OCI-LY7 (cell line): ENCODE results near the gene DDX42. TPM values are rescaled to one million over a fixed set of nuclear protein-coding genes. Genes with fewer than 3 reads are reported as not detected.

Source experiments
- BruUV-seq: library from RNA; stranded (reverse); fragments of 400-500 nt; replicated peaks from 2 replicates; lab custom pipeline; 2021; lab: Mats Ljungman, UMichigan
- CTCF ChIA-PET: fragments of 300-600 bp; sonication (Branson Sonifier 250); formaldehyde crosslinking; loops from one replicate; lab custom pipeline; 2022; ENCODE audit warnings: antibody characterized with exemption; ENCODE audit not compliant: unreplicated experiment; lab: Charles Lee
- POLR2A ChIA-PET: fragments of 300-600 bp; sonication (Branson Sonifier 250); formaldehyde crosslinking; loops from one replicate; lab custom pipeline; 2022; ENCODE audit warnings: antibody characterized with exemption; lab: Charles Lee
- DNase-seq: peaks from one replicate; pipeline ENCODE4 v3.0.0-alpha.2; 2015; ENCODE audit warnings: low spot score
- H2AFZ ChIP-seq: fragments of 200-600 bp; sonication (generic), shearing (Covaris generic); 2 replicates; pipeline ENCODE4 v1.6.1; 2014; ENCODE audit warnings: mild to moderate bottlenecking, antibody characterized with exemption, low read length, moderate library complexity
- H3K27ac ChIP-seq: fragments of 200-600 bp; sonication (generic); 2 replicates; pipeline ENCODE4 v1.5.1; 2014; ENCODE audit warnings: mixed run types, low read depth, mild to moderate bottlenecking, moderate library complexity, low read length, inconsistent platforms; ENCODE audit not compliant: poor library complexity, severe bottlenecking
- H3K36me3 ChIP-seq: fragments of 200-600 bp; sonication (generic); 2 replicates; pipeline ENCODE4 v1.6.1; 2014; ENCODE audit warnings: mild to moderate bottlenecking, antibody characterized with exemption, low read length, moderate library complexity, mixed read lengths; ENCODE audit not compliant: insufficient read depth
- H3K4me1 ChIP-seq: fragments of 200-600 bp; sonication (generic); 2 replicates; pipeline ENCODE4 v1.5.1; 2014; ENCODE audit warnings: mild to moderate bottlenecking, low read length; ENCODE audit not compliant: insufficient read depth, poor library complexity, severe bottlenecking
- H3K4me2 ChIP-seq: fragments of 200-600 bp; sonication (generic); 2 replicates; pipeline ENCODE4 v1.6.1; 2014; ENCODE audit warnings: mild to moderate bottlenecking, low read length
- H3K4me3 ChIP-seq: fragments of 200-600 bp; sonication (generic); 2 replicates; pipeline ENCODE4 v1.5.1; 2014; ENCODE audit warnings: mild to moderate bottlenecking, low read depth, low read length; ENCODE audit not compliant: poor library complexity, severe bottlenecking
- H3K79me2 ChIP-seq: fragments of 200-600 bp; sonication (generic); 2 replicates; pipeline ENCODE4 v1.6.1; 2016; ENCODE audit warnings: low read depth, mild to moderate bottlenecking, low read length, moderate library complexity, mixed read lengths; ENCODE audit not compliant: insufficient read depth
- H3K9me2 ChIP-seq: fragments of 200-600 bp; sonication (generic); 2 replicates; pipeline ENCODE4 v1.6.1; 2016; ENCODE audit warnings: mild to moderate bottlenecking, low read length, mixed read lengths; ENCODE audit not compliant: insufficient read depth
- H3K9me3 ChIP-seq: fragments of 200-600 bp; sonication (generic); 2 replicates; pipeline ENCODE4 v1.6.1; 2014; ENCODE audit warnings: mild to moderate bottlenecking, mixed run types, low read length, mixed read lengths
- H4K20me1 ChIP-seq: fragments of 200-600 bp; sonication (generic); 2 replicates; pipeline ENCODE4 v1.6.1; 2014; ENCODE audit warnings: mild to moderate bottlenecking, antibody characterized with exemption, low read length, moderate library complexity, mixed read lengths; ENCODE audit not compliant: insufficient read depth
- EZH2phosphoT487 ChIP-seq: fragments of 200-600 bp; sonication (generic); IDR thresholded peaks from 2 replicates; pipeline ENCODE4 v1.6.1; 2018; ENCODE audit warnings: low read depth, borderline replicate concordance, mild to moderate bottlenecking, mixed run types, antibody characterized with exemption, low read length, moderate library complexity, mixed read lengths
- intact Hi-C: fragments of 100-400 bp; cut with micrococcal nuclease; formaldehyde crosslinking; loops from one replicate; pipeline ENCODE4 v1.10.0; 2022; ENCODE audit not compliant: unreplicated experiment
- total RNA-seq, 2 experiments: library from RNA; depleted of rRNA in 1 of 2; stranded (reverse); fragments of >200 nt in 1 of 2; shearing (Covaris generic) in 1 of 2; gene quantifications; 2 replicates each; pipeline ENCODE4 v1.2.3, GENCODE V29; 2014 to 2022
- TF ChIP-seq, protein P1 (sequence below): fragments of 200-600 bp; sonication (generic); conservative IDR thresholded peaks from 2 replicates; pipeline ENCODE4 v1.5.1; 2014; ENCODE audit warnings: mild to moderate bottlenecking, antibody characterized with exemption, low read length, moderate library complexity, mixed read lengths

DDX42 gene
- total RNA-seq, 2 experiments from 2014 or later: 85.1 to 145 TPM

DNA sequence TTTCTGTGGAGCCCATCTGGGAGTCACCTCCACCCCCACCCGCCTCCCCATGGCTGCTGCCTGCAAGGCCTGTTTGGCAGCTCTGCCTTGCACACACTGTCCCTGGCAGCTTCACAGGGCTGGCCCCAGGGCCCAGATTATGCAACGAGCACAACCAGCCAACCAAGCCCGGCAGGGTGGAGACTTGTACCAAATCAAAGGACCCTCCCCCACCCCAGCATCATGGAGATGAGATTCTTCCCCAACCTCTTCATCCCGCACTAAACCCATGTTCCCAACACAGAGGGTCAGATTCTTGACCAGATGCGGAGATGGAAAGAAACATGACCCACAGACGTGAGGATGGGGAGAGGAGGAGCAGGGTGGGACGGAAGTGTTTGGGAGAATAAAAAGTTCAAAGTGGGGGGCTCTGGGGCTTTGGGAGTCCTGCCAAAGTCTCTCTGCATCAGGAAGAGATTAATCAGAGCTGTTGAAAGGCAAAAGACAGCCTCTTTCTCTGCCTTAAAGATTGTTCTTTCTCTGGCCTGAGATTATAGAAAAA is 64.7 kb downstream of the DDX42 start:
- H3K9me3 ChIP-seq: no peaks in the 10 kb centered on the region
- no peak for DNase-seq
- CTCF ChIA-PET: interaction anchor here (0.7 kb wide), 1 partner anchor 11 kb away, joined by 3 read pairs; no protein-coding TSS in a partner anchor
- TF ChIP-seq EZH2phosphoT487: no peak
- TF ChIP-seq, protein P1, sequence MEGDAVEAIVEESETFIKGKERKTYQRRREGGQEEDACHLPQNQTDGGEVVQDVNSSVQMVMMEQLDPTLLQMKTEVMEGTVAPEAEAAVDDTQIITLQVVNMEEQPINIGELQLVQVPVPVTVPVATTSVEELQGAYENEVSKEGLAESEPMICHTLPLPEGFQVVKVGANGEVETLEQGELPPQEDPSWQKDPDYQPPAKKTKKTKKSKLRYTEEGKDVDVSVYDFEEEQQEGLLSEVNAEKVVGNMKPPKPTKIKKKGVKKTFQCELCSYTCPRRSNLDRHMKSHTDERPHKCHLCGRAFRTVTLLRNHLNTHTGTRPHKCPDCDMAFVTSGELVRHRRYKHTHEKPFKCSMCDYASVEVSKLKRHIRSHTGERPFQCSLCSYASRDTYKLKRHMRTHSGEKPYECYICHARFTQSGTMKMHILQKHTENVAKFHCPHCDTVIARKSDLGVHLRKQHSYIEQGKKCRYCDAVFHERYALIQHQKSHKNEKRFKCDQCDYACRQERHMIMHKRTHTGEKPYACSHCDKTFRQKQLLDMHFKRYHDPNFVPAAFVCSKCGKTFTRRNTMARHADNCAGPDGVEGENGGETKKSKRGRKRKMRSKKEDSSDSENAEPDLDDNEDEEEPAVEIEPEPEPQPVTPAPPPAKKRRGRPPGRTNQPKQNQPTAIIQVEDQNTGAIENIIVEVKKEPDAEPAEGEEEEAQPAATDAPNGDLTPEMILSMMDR: no peak
- no peak overlapping the region for H2AFZ ChIP-seq
- peaks cover 18% of the 10 kb centered on the region for H4K20me1 ChIP-seq
- H3K27ac ChIP-seq: peak overlapping the region; percentile 43
- BruUV-seq: no TSS peak
- H3K9me2 ChIP-seq: no peaks in the 10 kb centered on the region
- H3K36me3 ChIP-seq: peaks cover 57% of the 10 kb centered on the region
- peak overlapping the region; percentile 83 for H3K4me2 ChIP-seq
- peaks cover 59% of the 10 kb centered on the region for H3K79me2 ChIP-seq
- POLR2A ChIA-PET: interaction anchor here (0.6 to 4.4 kb wide), 4 partner anchors 11 to 100 kb away, joined by 4 to 20 read pairs (median 4); partner anchors contain the start of genes FTSJ3 and PSMC5
- H3K4me3 ChIP-seq: peak overlapping the region; percentile 44
- intact Hi-C loops: no loop called here
- peaks cover 41% of the 10 kb centered on the region for H3K4me1 ChIP-seq

DNA sequence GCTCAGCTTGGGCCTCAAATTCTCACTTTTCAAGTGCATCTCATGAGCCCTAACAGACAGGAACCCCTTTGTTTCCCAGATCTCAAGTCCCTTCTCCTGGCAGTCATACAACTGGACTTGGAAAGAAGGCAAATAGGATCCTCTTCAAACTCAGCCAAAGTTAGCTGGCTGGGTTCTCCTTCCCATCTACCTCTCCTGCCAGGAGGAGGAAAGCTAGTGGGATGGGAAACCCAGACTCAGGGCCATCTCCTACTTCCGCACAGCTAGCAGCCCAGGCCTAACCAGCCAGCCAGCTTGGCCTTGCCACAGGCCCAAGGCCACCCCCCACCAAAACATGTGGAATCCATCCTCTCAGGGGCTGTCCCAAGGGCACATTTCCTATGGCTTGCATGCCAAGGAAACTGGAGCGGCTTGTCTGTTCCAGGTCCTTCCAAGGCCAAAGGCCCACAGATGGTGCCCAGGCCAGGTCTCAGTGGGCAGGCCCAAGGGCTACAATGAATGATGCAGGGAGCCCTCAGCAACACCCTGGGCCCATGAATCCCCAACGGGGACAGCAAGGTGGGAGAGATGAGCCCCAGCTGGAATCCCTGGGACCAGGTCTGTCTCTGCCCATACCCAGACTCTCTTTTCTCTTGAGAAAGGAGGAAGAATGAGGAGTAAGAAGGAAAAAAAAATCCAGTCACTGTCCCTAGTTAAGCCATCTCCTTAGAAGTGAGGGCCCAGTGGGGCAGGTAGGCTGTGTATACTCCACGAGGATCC is 66.8 kb downstream of the DDX42 start:
- DNase-seq: no peak
- no peaks in the 10 kb centered on the region for H3K9me2 ChIP-seq
- H3K36me3 ChIP-seq: peaks cover 37% of the 10 kb centered on the region
- intact Hi-C loops: no loop called here
- no peaks in the 10 kb centered on the region for H3K9me3 ChIP-seq
- H4K20me1 ChIP-seq: peaks cover 18% of the 10 kb centered on the region
- ChIA-PET CTCF (no interaction called here), POLR2A (interaction anchor here (0.5 to 4.4 kb wide), 3 partner anchors 13 to 146 kb away, joined by 4 to 20 read pairs (median 6); partner anchors contain the start of genes CCDC47, FTSJ3 and PSMC5)
- H3K4me3 ChIP-seq: peak overlapping the region; percentile 99
- TF ChIP-seq, protein P1: no peak
- no peak for TF ChIP-seq EZH2phosphoT487
- peaks cover 48% of the 10 kb centered on the region for H3K4me1 ChIP-seq
- H3K27ac ChIP-seq: peak overlapping the region; percentile 97
- H3K79me2 ChIP-seq: peaks cover 59% of the 10 kb centered on the region
- H2AFZ ChIP-seq: no peak overlapping the region
- BruUV-seq: no TSS peak
- peak overlapping the region; percentile 83 for H3K4me2 ChIP-seq
